Measurements from ENCODE around the gene SOHLH1.

SOHLH1 gene

DNA sequence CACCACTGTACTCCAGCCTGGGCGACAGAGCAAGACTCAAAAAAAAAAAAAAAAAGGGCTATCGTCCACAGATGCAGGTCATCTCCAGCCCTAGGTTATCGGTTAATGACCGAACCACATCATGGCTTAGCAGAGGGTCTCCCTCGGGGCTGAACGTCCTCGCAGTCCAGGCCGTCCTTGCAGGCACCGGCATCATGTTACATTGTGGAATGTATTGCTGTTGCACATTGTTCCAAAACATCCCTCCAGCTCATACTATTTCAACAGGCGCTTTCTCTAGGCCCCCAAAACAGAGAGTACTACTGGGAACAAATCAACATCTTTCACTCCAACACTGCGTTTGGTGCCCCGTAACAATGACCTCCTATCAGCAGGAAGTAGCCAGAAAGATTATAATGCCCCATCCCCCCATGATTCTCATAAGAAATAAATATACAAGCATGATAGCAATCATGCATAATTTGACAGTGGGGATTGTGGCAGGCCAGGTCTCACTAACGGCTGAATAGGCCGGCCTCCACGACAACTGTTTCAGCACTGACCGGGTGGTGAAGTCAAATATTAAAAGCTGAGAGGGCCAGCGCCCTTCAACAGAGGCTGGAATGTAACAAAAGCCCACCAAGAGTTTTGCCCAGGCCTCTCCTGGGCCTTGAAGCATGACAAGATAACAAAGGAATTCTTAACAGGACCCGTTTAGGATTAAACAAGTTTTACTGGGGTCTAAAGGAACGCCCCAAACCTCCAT, 37.3 kb downstream of the SOHLH1 start:
- Histone ChIP-seq H3K4me3 (no peak overlapping the region), H3K9me3 (ENCODE audit: low read depth, low read length) (no peaks in the 10 kb centered on the region), H3K27ac (no peak overlapping the region), H3K36me3 (ENCODE audit: insufficient read depth, low read length) (no peaks in the 10 kb centered on the region), H3K9ac (ENCODE audit: insufficient read length) (no peak overlapping the region)
- no peak for DNase-seq (ENCODE audit: low read depth, low spot score)
- TF ChIP-seq POLR2AphosphoS5 (IDR thresholded peaks at IDR 0.05; ENCODE audit: borderline replicate concordance, low read depth, low read length) (no peak), FOXP2 (optimal IDR thresholded peaks at IDR 0.05; ENCODE audit: control extremely low read depth, extremely low read length, insufficient read depth) (no peak), EZH2 (IDR thresholded peaks at IDR 0.05) (no peak)

DNA sequence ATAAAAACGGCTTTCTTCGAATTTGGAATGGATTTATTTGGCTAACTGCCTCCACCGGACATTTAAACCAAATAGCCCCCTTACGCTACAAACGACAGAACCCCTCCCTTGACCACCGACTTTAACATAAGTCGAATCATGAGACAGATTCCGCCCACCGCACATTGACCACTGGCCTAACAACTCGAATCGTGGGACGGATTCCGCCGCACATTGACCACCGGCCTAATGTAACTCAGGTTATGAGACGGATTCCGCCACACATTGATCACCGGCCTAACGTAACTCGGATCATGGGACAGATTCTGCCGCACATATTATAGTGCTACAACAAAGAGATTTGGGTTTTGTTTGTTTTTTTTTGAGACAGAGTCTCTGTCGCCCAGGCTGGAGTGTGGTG, 38.9 kb downstream of the SOHLH1 start:
- Histone ChIP-seq H3K9ac (ENCODE audit: insufficient read length) (no peak overlapping the region), H3K27ac (no peak overlapping the region), H3K36me3 (ENCODE audit: insufficient read depth, low read length) (no peaks in the 10 kb centered on the region), H3K4me3 (no peak overlapping the region), H3K9me3 (ENCODE audit: low read depth, low read length) (no peaks in the 10 kb centered on the region)
- no peak for DNase-seq (ENCODE audit: low read depth, low spot score)
- TF ChIP-seq FOXP2 (optimal IDR thresholded peaks at IDR 0.05; ENCODE audit: control extremely low read depth, extremely low read length, insufficient read depth), result no peak
- no peak for TF ChIP-seq EZH2 (IDR thresholded peaks at IDR 0.05)
- TF ChIP-seq POLR2AphosphoS5 (IDR thresholded peaks at IDR 0.05; ENCODE audit: borderline replicate concordance, low read depth, low read length), result no peak

DNA sequence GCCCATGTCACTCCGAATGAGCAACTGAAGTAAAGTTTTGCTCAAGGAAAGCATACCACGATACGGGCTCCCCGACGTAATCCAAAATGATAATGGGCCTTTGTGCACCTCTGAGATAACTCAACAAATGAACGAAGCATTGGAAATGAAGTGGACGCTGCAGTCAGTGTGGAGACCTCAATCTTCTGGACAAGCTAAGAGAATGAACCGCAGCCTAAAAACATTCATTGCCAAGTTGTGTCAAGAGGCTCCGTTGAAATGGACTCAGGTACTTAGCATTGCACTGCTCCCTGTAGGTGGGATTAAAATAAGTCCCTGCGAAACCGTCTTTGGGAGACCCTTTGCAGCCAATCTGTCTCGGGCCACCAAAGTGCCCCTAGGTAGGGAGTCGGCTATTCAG, 40.0 kb downstream of the SOHLH1 start:
- H3K36me3 ChIP-seq (ENCODE audit: insufficient read depth, low read length), result no peaks in the 10 kb centered on the region
- no peak overlapping the region for H3K27ac ChIP-seq
- TF ChIP-seq FOXP2 (optimal IDR thresholded peaks at IDR 0.05; ENCODE audit: control extremely low read depth, extremely low read length, insufficient read depth) (no peak), POLR2AphosphoS5 (IDR thresholded peaks at IDR 0.05; ENCODE audit: borderline replicate concordance, low read depth, low read length) (no peak), EZH2 (IDR thresholded peaks at IDR 0.05) (no peak)
- H3K4me3 ChIP-seq, result no peak overlapping the region
- H3K9me3 ChIP-seq (ENCODE audit: low read depth, low read length), result no peaks in the 10 kb centered on the region
- DNase-seq (ENCODE audit: low read depth, low spot score), result no peak
- H3K9ac ChIP-seq (ENCODE audit: insufficient read length), result no peak overlapping the region

DNA sequence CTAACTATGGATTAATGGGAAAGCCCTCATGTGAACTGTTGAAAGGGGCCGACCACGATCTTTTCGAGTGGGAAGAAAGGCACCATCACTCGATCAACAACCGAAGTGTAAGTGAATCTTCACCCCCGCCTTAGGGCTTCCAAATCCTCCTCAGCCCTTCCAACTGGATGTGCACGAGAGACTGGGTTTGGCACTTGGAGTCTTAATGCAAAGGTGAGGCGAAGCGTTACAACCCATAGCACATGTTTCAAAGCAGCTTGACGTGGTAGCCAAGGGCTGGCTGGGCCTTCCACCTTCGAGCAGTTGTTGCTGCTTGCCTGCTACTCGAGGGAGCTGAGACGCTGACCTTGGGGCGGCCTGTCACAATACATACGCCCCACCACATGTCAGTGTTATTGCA, 41.9 kb downstream of the SOHLH1 start:
- Histone ChIP-seq H3K9me3 (ENCODE audit: low read depth, low read length) (no peaks in the 10 kb centered on the region), H3K36me3 (ENCODE audit: insufficient read depth, low read length) (no peaks in the 10 kb centered on the region), H3K27ac (no peak overlapping the region), H3K9ac (ENCODE audit: insufficient read length) (no peak overlapping the region), H3K4me3 (no peak overlapping the region)
- no peak for DNase-seq (ENCODE audit: low read depth, low spot score)
- TF ChIP-seq FOXP2 (optimal IDR thresholded peaks at IDR 0.05; ENCODE audit: control extremely low read depth, extremely low read length, insufficient read depth) (no peak), POLR2AphosphoS5 (IDR thresholded peaks at IDR 0.05; ENCODE audit: borderline replicate concordance, low read depth, low read length) (no peak), EZH2 (IDR thresholded peaks at IDR 0.05) (no peak)

DNA sequence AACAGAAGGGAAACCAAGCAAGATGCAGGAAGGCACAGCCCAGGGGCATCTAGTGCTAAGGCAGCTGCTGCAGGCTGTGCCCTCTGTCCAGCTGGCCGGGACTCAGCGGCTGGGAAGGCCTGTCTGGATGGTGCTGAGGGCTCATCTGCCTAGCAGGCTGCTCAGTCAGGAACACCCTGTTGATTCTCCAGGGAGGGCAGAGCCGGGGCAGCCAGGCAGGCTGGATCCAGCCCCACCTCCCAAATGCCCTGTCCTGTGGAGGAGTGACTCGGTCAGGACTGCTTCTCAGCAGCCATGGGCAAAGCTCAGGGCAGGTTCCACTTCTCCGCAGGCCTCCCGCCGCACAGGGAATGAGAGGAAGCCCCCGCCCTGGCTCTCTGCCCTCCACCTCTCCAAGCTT, 44.0 kb downstream of the SOHLH1 start:
- no peak overlapping the region for H3K4me3 ChIP-seq
- no peak overlapping the region for H3K9ac ChIP-seq (ENCODE audit: insufficient read length)
- DNase-seq (ENCODE audit: low read depth, low spot score), result no peak
- no peaks in the 10 kb centered on the region for H3K9me3 ChIP-seq (ENCODE audit: low read depth, low read length)
- TF ChIP-seq EZH2 (IDR thresholded peaks at IDR 0.05) (no peak), FOXP2 (optimal IDR thresholded peaks at IDR 0.05; ENCODE audit: control extremely low read depth, extremely low read length, insufficient read depth) (no peak), POLR2AphosphoS5 (IDR thresholded peaks at IDR 0.05; ENCODE audit: borderline replicate concordance, low read depth, low read length) (no peak)
- no peak overlapping the region for H3K27ac ChIP-seq
- H3K36me3 ChIP-seq (ENCODE audit: insufficient read depth, low read length), result no peaks in the 10 kb centered on the region

DNA sequence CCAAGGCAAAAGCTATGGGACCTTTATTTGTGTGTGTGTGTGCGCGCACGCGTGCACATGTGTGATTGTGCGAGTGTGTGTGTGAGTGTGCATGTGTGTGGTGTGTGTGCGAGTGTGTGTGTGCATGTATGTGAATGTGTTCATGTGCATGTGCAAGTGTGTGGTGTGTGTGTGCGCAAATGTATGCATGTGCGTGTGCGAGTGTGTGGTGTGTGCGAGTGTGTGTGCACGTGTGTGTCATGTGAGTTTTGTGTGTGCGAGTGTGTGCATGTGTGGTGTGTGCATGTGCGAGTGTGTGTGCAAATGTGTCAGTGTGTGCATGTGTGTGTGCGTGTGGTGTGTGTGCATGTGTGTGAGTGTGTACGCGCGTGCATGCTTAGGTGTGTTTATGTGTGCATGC, 48.9 kb downstream of the SOHLH1 start:
- no peak for DNase-seq (ENCODE audit: low read depth, low spot score)
- Histone ChIP-seq H3K36me3 (ENCODE audit: insufficient read depth, low read length) (no peaks in the 10 kb centered on the region), H3K4me3 (no peak overlapping the region), H3K9me3 (ENCODE audit: low read depth, low read length) (peaks cover 6% of the 10 kb centered on the region), H3K27ac (no peak overlapping the region), H3K9ac (ENCODE audit: insufficient read length) (no peak overlapping the region)
- TF ChIP-seq POLR2AphosphoS5 (IDR thresholded peaks at IDR 0.05; ENCODE audit: borderline replicate concordance, low read depth, low read length) (no peak), FOXP2 (optimal IDR thresholded peaks at IDR 0.05; ENCODE audit: control extremely low read depth, extremely low read length, insufficient read depth) (no peak), EZH2 (IDR thresholded peaks at IDR 0.05) (no peak)

DNA sequence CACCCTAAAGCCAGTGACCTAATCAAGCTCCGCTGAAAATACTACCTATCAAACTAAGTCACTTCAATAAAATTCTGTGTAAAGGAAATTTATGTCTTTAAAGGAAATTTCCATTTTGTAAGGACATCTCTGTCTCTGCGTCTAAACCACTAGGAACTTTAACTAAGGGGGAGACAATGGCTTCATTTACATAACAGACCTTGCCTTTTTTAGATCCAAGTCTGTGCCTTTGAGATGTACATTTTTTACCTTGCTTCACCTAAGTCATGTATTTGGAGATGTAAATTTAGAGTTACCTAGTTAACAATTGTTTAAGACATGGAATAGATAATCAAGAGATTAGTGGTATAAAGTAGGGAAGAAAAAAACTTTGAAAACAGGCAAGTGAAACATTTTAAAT, 49.8 kb downstream of the SOHLH1 start:
- TF ChIP-seq FOXP2 (optimal IDR thresholded peaks at IDR 0.05; ENCODE audit: control extremely low read depth, extremely low read length, insufficient read depth) (no peak), EZH2 (IDR thresholded peaks at IDR 0.05) (no peak), POLR2AphosphoS5 (IDR thresholded peaks at IDR 0.05; ENCODE audit: borderline replicate concordance, low read depth, low read length) (no peak)
- Histone ChIP-seq H3K4me3 (no peak overlapping the region), H3K9ac (ENCODE audit: insufficient read length) (no peak overlapping the region), H3K36me3 (ENCODE audit: insufficient read depth, low read length) (no peaks in the 10 kb centered on the region), H3K27ac (no peak overlapping the region), H3K9me3 (ENCODE audit: low read depth, low read length) (peaks cover 6% of the 10 kb centered on the region)
- no peak for DNase-seq (ENCODE audit: low read depth, low spot score)

DNA sequence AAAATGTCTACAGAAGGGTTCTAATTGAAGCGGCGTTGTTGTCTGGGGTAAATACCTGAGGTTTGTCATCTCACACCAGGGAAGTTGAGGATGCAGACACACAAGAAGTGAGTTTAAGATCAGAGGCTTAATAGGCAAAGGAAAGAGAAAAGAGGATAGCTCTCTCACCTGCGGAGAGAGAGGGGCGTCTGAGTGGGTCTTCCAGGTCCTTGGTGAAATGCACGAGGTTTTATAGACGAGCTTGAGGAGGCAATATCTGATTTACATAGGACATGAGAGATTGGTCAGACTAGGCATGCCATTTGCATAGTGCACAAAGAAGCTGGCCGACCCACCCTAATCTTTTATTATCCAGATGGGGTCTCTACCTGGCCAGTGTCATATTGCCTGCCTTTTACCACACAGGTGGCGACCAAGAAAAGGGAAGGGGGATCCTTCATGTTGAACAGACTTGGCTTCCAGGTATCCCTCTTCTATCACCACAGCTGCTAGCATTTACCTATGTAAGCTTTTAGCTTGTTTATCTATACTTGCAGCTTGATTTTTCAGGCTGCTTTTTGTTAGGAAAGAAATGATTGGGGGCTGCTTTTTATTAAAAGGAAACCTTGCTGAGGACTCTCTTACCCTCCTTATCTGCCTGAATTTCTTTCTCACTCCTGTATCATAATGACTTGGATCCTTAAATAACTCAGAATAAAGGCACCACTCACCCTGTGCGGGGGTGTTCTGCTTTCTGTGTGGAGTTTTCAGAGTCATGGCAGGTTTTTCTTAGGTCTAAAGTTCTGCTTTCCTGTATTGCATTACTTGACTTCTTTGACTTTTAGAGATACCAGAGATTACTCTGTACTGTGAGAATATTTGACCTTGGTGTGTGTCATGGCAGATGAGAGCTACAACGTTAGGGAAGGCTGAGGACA, 50.5 kb downstream of the SOHLH1 start:
- TF ChIP-seq POLR2AphosphoS5 (IDR thresholded peaks at IDR 0.05; ENCODE audit: borderline replicate concordance, low read depth, low read length) (no peak), EZH2 (IDR thresholded peaks at IDR 0.05) (no peak), FOXP2 (optimal IDR thresholded peaks at IDR 0.05; ENCODE audit: control extremely low read depth, extremely low read length, insufficient read depth) (no peak)
- H3K27ac ChIP-seq, result no peak overlapping the region
- H3K9me3 ChIP-seq (ENCODE audit: low read depth, low read length), result peaks cover 6% of the 10 kb centered on the region
- no peak overlapping the region for H3K4me3 ChIP-seq
- no peak for DNase-seq (ENCODE audit: low read depth, low spot score)
- no peak overlapping the region for H3K9ac ChIP-seq (ENCODE audit: insufficient read length)
- H3K36me3 ChIP-seq (ENCODE audit: insufficient read depth, low read length), result no peaks in the 10 kb centered on the region

All from SK-N-MC (cell line).